ENCODE data around the gene CTSH.

- no peak for TF ChIP-seq POLR2A (IDR thresholded peaks at IDR 0.05; ENCODE audit: low read depth, low read length)
- no peak for TF ChIP-seq POLR2AphosphoS5 (IDR thresholded peaks at IDR 0.05; ENCODE audit: low read depth, low read length)
- TF ChIP-seq TAF1 (IDR thresholded peaks at IDR 0.05; ENCODE audit: borderline replicate concordance, low read depth, low read length): no peak
Observed at GRCh38 chr15:78907577-78907976, 37.3 kb downstream of the CTSH start.
